HG02938 (cell line): ENCODE results near the gene CCDC106.

ENCODE experiments used
- ATAC-seq: cut with Tn5 transposase; IDR thresholded peaks from one replicate; pipeline ENCODE4 v1.9.1; 2021; ENCODE audit warnings: mild to moderate bottlenecking, moderate library complexity; ENCODE audit not compliant: unreplicated experiment

CCDC106 gene

GRCh38 chr19:55613930-55614710 lies 33.9 kb upstream of the CCDC106 start:
- no peak for ATAC-seq

GRCh38 chr19:55614711-55615542 lies 33.1 kb upstream of the CCDC106 start:
- no peak for ATAC-seq

- no peak for ATAC-seq
These were observed 32.2 kb upstream of the CCDC106 start for GRCh38 chr19:55615543-55616394.

GRCh38 chr19:55616395-55616875 lies 31.6 kb upstream of the CCDC106 start:
- no peak for ATAC-seq

GRCh38 chr19:55617426-55617825 lies 30.6 kb upstream of the CCDC106 start:
- no peak for ATAC-seq

GRCh38 chr19:55618426-55618825 lies 29.6 kb upstream of the CCDC106 start:
- ATAC-seq = no peak

GRCh38 chr19:55619286-55619685 lies 28.7 kb upstream of the CCDC106 start:
- no peak for ATAC-seq

GRCh38 chr19:55620410-55621204 lies 27.4 kb upstream of the CCDC106 start:
- no peak for ATAC-seq

GRCh38 chr19:55621205-55621672 lies 26.8 kb upstream of the CCDC106 start:
- ATAC-seq = no peak

GRCh38 chr19:55621673-55622231 lies 26.3 kb upstream of the CCDC106 start:
- ATAC-seq = no peak

- no peak for ATAC-seq
These were observed 25.6 kb upstream of the CCDC106 start for GRCh38 chr19:55622242-55622969.

- no peak for ATAC-seq
These were observed 24.9 kb upstream of the CCDC106 start for GRCh38 chr19:55623130-55623529.

- no peak for ATAC-seq
These were observed 24.5 kb upstream of the CCDC106 start for GRCh38 chr19:55623561-55623960.

- ATAC-seq = no peak
These were observed 23.7 kb upstream of the CCDC106 start, which contains the start of gene ZNF784 for GRCh38 chr19:55624109-55625003. Gene ZNF784 (minus strand): TSS chr19:55624566. CDS start chr19:55624561, 5 bp downstream.

- ATAC-seq = no peak
These were observed 23.0 kb upstream of the CCDC106 start for GRCh38 chr19:55625004-55625326.

- ATAC-seq = no peak
These were observed 21.7 kb upstream of the CCDC106 start for GRCh38 chr19:55626350-55626749.

- ATAC-seq = no peak
These were observed 15.6 kb upstream of the CCDC106 start for GRCh38 chr19:55632463-55632834.

GRCh38 chr19:55633861-55634260 lies 14.2 kb upstream of the CCDC106 start:
- ATAC-seq = no peak
